Cardiac muscle cell (in vitro differentiated cells and primary cell): ENCODE measurements around the gene DAB1. TPM values are rescaled to one million over a fixed set of nuclear protein-coding genes. Genes with fewer than 3 reads are reported as not detected.

ENCODE experiments used
- DNase-seq, 2 donors: peaks; one replicate each; pipeline versions ENCODE4 v3.0.0 to v3.0.0-alpha.2; 2010 to 2017; ENCODE audit warnings: low read depth in 1 of 2, low spot score in 1 of 2
- H3K27ac ChIP-seq: fragments of 200-600 bp; sonication (generic); 2 replicates; pipeline ENCODE4 v1.5.1; 2016
- H3K27me3 ChIP-seq: fragments of 200-600 bp; sonication (generic); 2 replicates; pipeline ENCODE4 v1.6.0; 2016; ENCODE audit warnings: control low read depth
- H3K36me3 ChIP-seq: fragments of 200-600 bp; sonication (generic); 2 replicates; pipeline ENCODE4 v1.5.1; 2016; ENCODE audit warnings: control low read depth
- H3K4me1 ChIP-seq: fragments of 200-600 bp; sonication (generic); 2 replicates; pipeline ENCODE4 v1.8.1; 2017; ENCODE audit warnings: low read depth, mild to moderate bottlenecking, mixed run types
- H3K4me3 ChIP-seq: fragments of 200-600 bp; sonication (generic); 2 replicates; pipeline ENCODE4 v1.5.1; 2016; ENCODE audit warnings: mild to moderate bottlenecking
- H3K9me3 ChIP-seq: fragments of 200-600 bp; sonication (generic); 2 replicates; pipeline ENCODE4 v1.5.1; 2017; ENCODE audit warnings: low read depth, mild to moderate bottlenecking, control low read depth
- CTCF ChIP-seq: IDR thresholded peaks from 2 replicates; pipeline ENCODE4 v1.5.1; 2012; ENCODE audit warnings: low read depth, mild to moderate bottlenecking, low read length
- polyA plus RNA-seq: library from polyadenylated mRNA; unstranded; fragments of >200 nt; fragmentation: Nextera tagmentation; extraction: Ambion mirVana; gene quantifications from 2 replicates; pipeline ENCODE4 v1.2.1, GENCODE V29; 2016
- total RNA-seq: library from RNA; depleted of rRNA; stranded (reverse); fragments of >200 nt; gene quantifications from 2 replicates; pipeline ENCODE4 v1.2.3, GENCODE V29; 2016

Gene DAB1
- total and polyA plus RNA-seq, 2 experiments from 2014 or later = 24.1 to 26.6 TPM

- no peaks in the 10 kb centered on the region for H3K27me3 ChIP-seq
- no peak overlapping the region for H3K4me3 ChIP-seq
- no peak for DNase-seq
- H3K27ac ChIP-seq = no peak overlapping the region
- H3K9me3 ChIP-seq = no peaks in the 10 kb centered on the region
- H3K36me3 ChIP-seq = no peaks in the 10 kb centered on the region
- TF ChIP-seq CTCF = no peak
- H3K4me1 ChIP-seq = peaks cover 26% of the 10 kb centered on the region
Observed at GRCh38 chr1:57341721-57342120, 82.1 kb downstream of the DAB1 start.

GRCh38 chr1:57340334-57341070, 83.4 kb downstream of the DAB1 start:
- no peak for TF ChIP-seq CTCF
- H3K4me1 ChIP-seq = peaks cover 22% of the 10 kb centered on the region
- H3K27me3 ChIP-seq = no peaks in the 10 kb centered on the region
- H3K27ac ChIP-seq = no peak overlapping the region
- no peak overlapping the region for H3K4me3 ChIP-seq
- no peaks in the 10 kb centered on the region for H3K36me3 ChIP-seq
- peak in 1 of 2 donors; percentile 60 for DNase-seq
- H3K9me3 ChIP-seq = no peaks in the 10 kb centered on the region

GRCh38 chr1:57337623-57338022, 86.2 kb downstream of the DAB1 start:
- Histone ChIP-seq H3K4me3 (no peak overlapping the region), H3K27ac (no peak overlapping the region), H3K36me3 (no peaks in the 10 kb centered on the region), H3K9me3 (no peaks in the 10 kb centered on the region), H3K4me1 (peaks cover 22% of the 10 kb centered on the region), H3K27me3 (no peaks in the 10 kb centered on the region)
- DNase-seq = no peak
- no peak for TF ChIP-seq CTCF

GRCh38 chr1:57336793-57337192, 87.1 kb downstream of the DAB1 start:
- no peaks in the 10 kb centered on the region for H3K36me3 ChIP-seq
- no peak overlapping the region for H3K4me3 ChIP-seq
- TF ChIP-seq CTCF = no peak
- no peak overlapping the region for H3K27ac ChIP-seq
- no peak for DNase-seq
- no peaks in the 10 kb centered on the region for H3K9me3 ChIP-seq
- no peaks in the 10 kb centered on the region for H3K27me3 ChIP-seq
- H3K4me1 ChIP-seq = peaks cover 22% of the 10 kb centered on the region

GRCh38 chr1:57331620-57332019, 92.2 kb downstream of the DAB1 start:
- peaks cover 19% of the 10 kb centered on the region for H3K4me1 ChIP-seq
- H3K27me3 ChIP-seq = no peaks in the 10 kb centered on the region
- TF ChIP-seq CTCF = no peak
- H3K9me3 ChIP-seq = no peaks in the 10 kb centered on the region
- no peak overlapping the region for H3K27ac ChIP-seq
- H3K4me3 ChIP-seq = no peak overlapping the region
- no peaks in the 10 kb centered on the region for H3K36me3 ChIP-seq
- DNase-seq = no peak
